IPS-NIHi11 (cell line): ENCODE measurements around the gene PYCARD.
A peak's percentile ranks its signal among the peaks of the same experiment; 100 is the strongest.
"Not testable (repeated sequence)": the region's sequence is repeated elsewhere in the genome, so short reads cannot be mapped to it uniquely, and the experiment has no call there.

Experiments
- DNase-seq: peaks from one replicate; pipeline ENCODE4 v3.0.0; 2012; ENCODE audit warnings: mixed read lengths, low spot score

PYCARD gene

GRCh38 chr16:31202414-31203375 is at the start of gene PYCARD:
PYCARD (minus strand) TSS chr16:31202760; CDS start chr16:31202690, 70 bp downstream.
- DNase-seq, result peak; percentile 64

DNA sequence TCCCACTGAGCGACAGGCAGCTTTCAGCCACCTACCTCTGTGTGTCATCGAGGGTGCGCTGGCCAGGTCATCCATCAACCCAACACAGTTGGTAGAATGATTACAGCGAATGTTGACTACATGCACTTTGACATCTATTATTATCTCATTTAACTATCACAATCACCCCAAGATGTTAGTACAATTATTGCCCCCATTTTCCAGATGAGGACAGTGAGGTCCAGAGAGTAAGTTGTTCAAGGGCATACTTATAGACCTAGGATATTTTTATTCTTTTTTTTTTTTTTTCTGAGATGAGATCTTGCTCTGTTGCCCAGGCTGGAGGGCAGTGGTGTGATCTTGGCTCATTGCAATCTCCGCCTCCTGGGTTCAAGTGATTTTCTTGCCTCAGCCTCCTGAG is 48.9 kb upstream of the PYCARD start:
- no peak for DNase-seq

GRCh38 chr16:31250782-31251384 is 48.3 kb upstream of the PYCARD start:
- no peak for DNase-seq

DNA sequence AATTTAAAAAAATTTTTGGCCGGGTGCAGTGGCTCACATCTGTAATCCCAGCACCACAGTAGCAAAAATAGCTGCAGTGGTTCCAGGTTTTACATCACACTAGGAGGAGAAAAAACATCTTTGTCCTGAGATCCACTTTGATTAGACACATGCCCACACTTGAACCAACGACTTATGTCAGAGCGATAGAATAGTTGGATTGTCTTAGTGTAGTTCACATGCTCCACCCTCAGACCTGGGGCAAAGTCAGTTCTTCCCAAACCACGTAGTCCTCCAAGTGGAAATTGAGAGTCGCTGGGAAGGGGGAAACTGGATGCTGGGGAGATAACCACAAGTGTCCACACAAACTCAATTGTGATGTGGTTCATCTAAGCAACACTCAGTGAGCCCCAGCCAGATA is 45.8 kb upstream of the PYCARD start:
- DNase-seq, result no peak

DNA sequence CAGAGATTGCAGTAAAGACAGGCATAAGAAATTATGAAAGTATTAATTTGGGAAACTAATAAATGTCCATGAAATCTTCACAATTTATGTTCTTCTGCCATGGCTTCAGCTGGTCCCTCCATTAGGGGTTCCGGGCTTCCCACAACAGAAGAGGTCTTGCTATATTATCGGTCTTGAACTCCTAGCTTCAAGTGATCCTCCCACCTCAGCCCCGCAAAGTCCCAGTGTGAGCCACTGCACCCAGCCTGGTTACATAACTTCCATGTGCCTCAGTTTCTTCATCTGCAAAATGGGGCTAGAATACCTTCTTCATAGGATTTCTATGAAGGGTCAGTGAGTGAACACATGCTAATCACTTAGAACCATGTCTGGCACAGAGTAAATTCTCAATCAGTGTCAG is 43.7 kb upstream of the PYCARD start:
- no peak for DNase-seq

DNA sequence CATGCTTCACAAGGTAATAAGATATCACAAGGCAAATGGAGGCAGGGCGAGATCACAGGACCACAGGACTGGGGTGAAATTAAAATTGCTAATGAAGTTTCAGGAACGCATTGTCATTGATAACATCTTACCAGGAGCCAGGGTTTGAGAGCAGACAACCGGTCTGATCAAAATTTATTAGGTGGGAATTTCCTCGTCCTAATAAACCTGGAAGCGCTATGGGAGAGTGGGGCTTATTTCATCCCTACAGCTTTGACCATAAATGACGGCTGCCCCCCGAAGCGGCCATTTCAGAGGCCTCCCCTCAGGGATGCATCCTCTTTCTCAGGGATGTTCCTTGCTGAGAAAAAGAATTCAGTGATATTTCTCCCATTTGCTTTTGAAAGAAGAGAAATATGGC is 43.0 kb upstream of the PYCARD start:
- not testable (repeated sequence) for DNase-seq

GRCh38 chr16:31243734-31244670 is 41.4 kb upstream of the PYCARD start:
- no peak for DNase-seq

DNA sequence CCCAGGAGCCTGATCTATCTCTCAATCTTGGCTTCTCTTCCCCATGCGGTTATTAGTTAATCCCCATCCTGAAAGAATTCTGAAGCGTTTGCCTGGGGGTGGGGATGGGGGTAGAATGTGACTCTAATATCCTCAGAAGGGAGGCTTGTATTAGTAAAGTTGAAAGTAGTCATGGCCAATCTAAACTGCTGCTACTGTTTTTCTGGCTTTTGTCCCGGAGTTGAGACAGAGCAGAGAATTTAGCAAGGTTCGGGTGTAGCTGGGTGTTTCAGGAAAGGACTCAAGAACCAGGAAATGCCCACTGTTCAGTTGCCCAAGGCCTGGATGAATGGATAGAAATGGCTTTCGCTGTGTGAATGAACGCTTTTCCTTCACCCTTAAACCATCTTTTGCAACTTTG is 39.6 kb upstream of the PYCARD start:
- no peak for DNase-seq

DNA sequence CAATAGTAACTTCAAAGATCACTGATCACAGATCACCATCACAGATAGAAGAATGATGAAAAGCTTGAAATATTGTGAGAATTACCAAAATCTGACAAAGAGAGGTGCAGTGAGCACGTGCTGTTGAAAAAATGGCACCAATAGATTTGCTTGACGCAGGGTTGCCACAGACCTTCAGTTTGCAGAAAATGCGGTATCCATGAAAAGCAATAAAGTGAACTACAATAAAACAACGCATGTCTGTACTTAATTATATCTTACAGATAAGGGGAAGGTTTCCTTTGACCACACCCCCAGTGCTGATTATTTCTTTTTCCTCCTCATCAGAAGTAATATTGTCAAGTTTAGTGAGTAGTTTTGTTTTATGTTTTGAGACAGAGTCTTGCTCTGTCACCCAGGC is 35.5 kb upstream of the PYCARD start:
- no peak for DNase-seq

- no peak for DNase-seq
Observed at GRCh38 chr16:31229501-31229900, 26.9 kb upstream of the PYCARD start.

GRCh38 chr16:31228206-31228605 is 25.6 kb upstream of the PYCARD start:
- no peak for DNase-seq

DNA sequence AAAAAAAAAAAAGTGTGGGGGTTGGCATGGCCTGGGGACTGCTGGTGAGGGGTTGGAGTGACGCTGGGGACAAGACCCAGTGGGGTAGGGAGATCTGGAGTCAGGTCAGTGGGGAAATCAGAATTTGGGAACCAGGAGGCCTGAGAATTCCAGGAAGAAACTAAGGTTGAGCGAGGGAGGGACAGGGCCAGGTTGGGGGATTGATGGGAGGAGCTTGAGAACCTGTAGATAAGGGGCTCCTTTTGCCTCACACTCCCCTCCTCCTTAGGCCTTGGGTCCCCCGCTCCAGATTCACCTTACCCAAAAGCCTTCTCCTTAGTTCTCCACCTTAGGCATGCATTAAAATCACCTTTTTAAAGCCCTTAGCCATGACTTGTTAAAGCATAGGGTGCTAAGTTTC is 22.6 kb upstream of the PYCARD start:
- DNase-seq, result no peak

- DNase-seq, result no peak
Observed at GRCh38 chr16:31224092-31224955, 21.8 kb upstream of the PYCARD start.

DNA sequence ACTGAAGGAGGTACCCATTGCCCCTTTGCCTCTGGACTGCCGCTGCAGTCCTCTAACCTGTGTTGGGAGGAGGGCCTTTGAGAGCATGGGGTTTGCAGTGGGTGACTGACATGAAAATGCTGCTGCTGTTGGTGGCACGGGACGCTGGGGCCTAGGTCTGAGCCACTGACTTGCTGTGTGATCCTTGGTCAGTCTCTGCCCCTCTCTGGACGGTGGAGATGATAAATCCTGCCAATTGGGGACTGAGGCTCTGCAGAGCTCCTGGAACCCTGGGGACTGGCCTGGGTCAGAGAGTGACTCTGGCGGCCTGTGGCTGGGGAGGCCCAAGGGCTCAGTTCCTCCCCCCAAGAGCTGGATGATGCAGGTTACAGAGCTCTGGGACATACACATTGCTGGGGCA is 20.5 kb upstream of the PYCARD start:
- DNase-seq, result no peak

DNA sequence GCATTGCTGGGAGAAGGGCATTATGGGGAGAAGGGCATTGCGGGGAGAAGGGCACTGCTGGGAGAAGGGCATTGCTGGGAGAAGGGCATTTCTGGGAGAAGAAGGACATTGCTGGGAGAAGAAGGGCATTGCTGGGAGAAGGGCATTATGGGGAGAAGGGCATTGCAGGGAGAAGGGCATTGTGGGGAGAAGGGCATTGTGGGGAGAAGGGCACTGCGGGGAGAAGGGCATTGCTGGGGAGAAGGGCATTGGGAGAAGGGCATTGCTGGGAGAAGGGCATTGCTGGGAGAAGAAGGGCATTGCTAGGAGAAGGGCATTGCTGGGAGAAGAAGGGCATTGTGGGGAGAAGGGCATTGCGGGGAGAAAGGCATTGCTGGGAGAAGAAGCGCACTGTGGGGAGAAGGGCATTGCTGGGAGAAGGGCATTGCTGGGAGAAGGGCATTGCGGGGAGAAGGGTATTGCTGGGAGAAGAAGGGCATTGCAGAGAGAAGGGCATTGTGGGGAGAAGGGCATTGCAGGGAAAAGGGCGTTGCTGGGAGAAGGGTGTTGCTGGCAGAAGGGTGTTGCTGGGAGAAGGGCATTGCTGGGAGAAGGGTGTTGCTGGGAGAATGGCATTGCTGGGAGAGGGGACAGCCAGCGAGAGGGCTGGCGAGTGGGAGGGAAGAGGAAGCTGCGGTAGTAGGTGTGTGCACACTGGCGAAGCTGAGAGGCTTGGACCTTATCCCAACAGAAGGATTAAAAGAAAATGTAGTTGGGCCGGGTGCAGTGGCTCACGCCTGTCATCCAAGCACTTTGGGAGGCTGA is 19.0 kb upstream of the PYCARD start:
- peak; percentile 4 for DNase-seq

DNA sequence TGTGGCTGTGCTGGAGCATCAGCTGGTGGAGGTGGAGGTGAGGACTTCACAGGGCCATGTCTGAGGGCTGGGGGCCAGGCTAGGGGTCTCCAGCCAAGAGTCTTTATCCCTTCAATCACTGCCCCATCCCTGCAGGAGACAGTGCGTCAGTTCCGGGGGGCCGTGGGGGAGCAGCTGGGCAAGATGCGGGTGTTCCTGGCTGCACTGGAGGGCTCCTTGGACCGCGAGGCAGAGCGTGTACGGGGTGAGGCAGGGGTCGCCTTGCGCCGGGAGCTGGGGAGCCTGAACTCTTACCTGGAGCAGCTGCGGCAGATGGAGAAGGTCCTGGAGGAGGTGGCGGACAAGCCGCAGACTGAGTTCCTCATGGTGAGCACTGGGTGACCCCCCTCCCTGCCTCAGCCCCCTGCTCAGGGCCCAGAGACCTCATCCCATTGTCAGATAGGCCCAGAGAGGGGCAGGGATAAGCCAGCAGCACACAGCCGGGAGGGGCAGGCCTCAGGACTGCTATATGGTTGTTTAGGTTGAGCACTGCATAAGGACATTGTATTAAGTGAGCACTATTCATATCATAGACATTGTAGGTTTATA is 16.7 kb upstream of the PYCARD start:
- no peak for DNase-seq

GRCh38 chr16:31217136-31217530 is 14.6 kb upstream of the PYCARD start:
- no peak for DNase-seq

- DNase-seq, result peak; percentile 65
Observed at GRCh38 chr16:31216422-31217135, 14.0 kb upstream of the PYCARD start, which contains the start of gene PYDC1. PYDC1 (minus strand) TSS chr16:31217135; CDS start chr16:31217028, 107 bp downstream.
